Caco-2 (cell line): ENCODE data around the gene SNX25. TPM values are rescaled to one million over a fixed set of nuclear protein-coding genes. Genes with fewer than 3 reads are reported as not detected.

Experiments used
- BruUV-seq: library from RNA; stranded (reverse); fragments of 400-500 nt; replicated peaks from 2 replicates; lab custom pipeline; 2021; lab: Mats Ljungman, UMichigan
- CTCF ChIA-PET: fragments of 300-600 bp; sonication (Branson Sonifier 250); formaldehyde crosslinking; loops from one replicate; lab custom pipeline; 2022; ENCODE audit warnings: antibody characterized with exemption; lab: Charles Lee
- POLR2A ChIA-PET: fragments of 300-600 bp; sonication (Branson Sonifier 250); formaldehyde crosslinking; loops from one replicate; lab custom pipeline; 2022; ENCODE audit warnings: antibody characterized with exemption; lab: Charles Lee
- DNase-seq, 2 experiments: peaks; one replicate each; pipeline versions ENCODE4 v3.0.0 to v3.0.0-alpha.2; 2020 to 2022
- H3K27me3 ChIP-seq: replicated peaks from 2 replicates; pipeline ENCODE4 v1.6.0; 2011; ENCODE audit warnings: low read length; ENCODE audit not compliant: control insufficient read depth, insufficient read depth
- H3K36me3 ChIP-seq: 2 replicates; pipeline ENCODE4 v1.5.1; 2011; ENCODE audit warnings: low read length; ENCODE audit not compliant: control insufficient read depth, insufficient read depth
- H3K4me1 ChIP-seq: fragments of 250-450 bp; sonication (Bioruptor Pico); 2 replicates; pipeline ENCODE4 v1.5.1; 2020; ENCODE audit warnings: mild to moderate bottlenecking
- H3K4me3 ChIP-seq: 2 replicates; pipeline ENCODE4 v1.5.1; 2011; ENCODE audit warnings: low read depth, mild to moderate bottlenecking, control low read depth, low read length
- H3K9me3 ChIP-seq: fragments of 250-450 bp; sonication (Bioruptor Pico); 2 replicates; pipeline ENCODE4 v1.5.1; 2020; ENCODE audit warnings: mild to moderate bottlenecking, moderate library complexity
- H3K27ac Mint-ChIP-seq: one replicate; pipeline ENCODE4 v1.8.0; 2022; ENCODE audit warnings: mixed read lengths; ENCODE audit not compliant: unreplicated experiment
- H3K27me3 Mint-ChIP-seq: one replicate; pipeline ENCODE4 v1.8.0; 2022; ENCODE audit warnings: mixed read lengths; ENCODE audit not compliant: insufficient read depth, unreplicated experiment
- H3K36me3 Mint-ChIP-seq: one replicate; pipeline ENCODE4 v1.8.0; 2022; ENCODE audit warnings: mild to moderate bottlenecking, mixed read lengths; ENCODE audit not compliant: insufficient read depth, unreplicated experiment
- H3K4me1 Mint-ChIP-seq: one replicate; pipeline ENCODE4 v1.8.0; 2022; ENCODE audit warnings: low read depth, mixed read lengths; ENCODE audit not compliant: unreplicated experiment
- H3K4me3 Mint-ChIP-seq: one replicate; pipeline ENCODE4 v1.8.0; 2022; ENCODE audit warnings: mild to moderate bottlenecking, moderate library complexity, mixed read lengths; ENCODE audit not compliant: unreplicated experiment
- H3K9me3 Mint-ChIP-seq: one replicate; pipeline ENCODE4 v1.8.0; 2022; ENCODE audit warnings: mixed read lengths; ENCODE audit not compliant: unreplicated experiment
- CTCF ChIP-seq, 2 experiments: fragments of 200-600 bp in 1 of 2; IDR thresholded peaks; 1 replicate in 1 of 2; 2 replicates in 1 of 2; pipeline versions ENCODE4 v1.5.1 to v1.8.0; 2011 to 2022; ENCODE audit warnings: antibody characterized with exemption in 1 of 2, control low read depth in 1 of 2, inconsistent platforms in 1 of 2, low read depth in 1 of 2, low read length in 1 of 2, mild to moderate bottlenecking in 1 of 2, moderate library complexity in 1 of 2; ENCODE audit not compliant: insufficient read depth in 1 of 2, severe bottlenecking in 1 of 2, unreplicated experiment in 1 of 2
- intact Hi-C: fragments of 100-400 bp; cut with micrococcal nuclease; formaldehyde crosslinking; loops from one replicate; pipeline ENCODE4 v1.10.0; 2022; ENCODE audit not compliant: unreplicated experiment
- total RNA-seq: library from RNA; stranded (reverse); gene quantifications from 2 replicates; pipeline ENCODE4 v1.2.3, GENCODE V29; 2022

Gene SNX25
- total RNA-seq, 1 experiment from 2014 or later = 9.3 TPM

GRCh38 chr4:185221912-185222311 is 12.5 kb downstream of the SNX25 start:
- Mint-ChIP-seq H3K27ac (no peak overlapping the region), H3K27me3 (no peaks in the 10 kb centered on the region), H3K4me1 (no peaks in the 10 kb centered on the region), H3K9me3 (no peaks in the 10 kb centered on the region), H3K4me3 (no peak overlapping the region), H3K36me3 (no peaks in the 10 kb centered on the region)
- BruUV-seq = no TSS peak
- Histone ChIP-seq H3K36me3 (no peaks in the 10 kb centered on the region), H3K27me3 (no peaks in the 10 kb centered on the region), H3K9me3 (no peaks in the 10 kb centered on the region), H3K4me1 (no peaks in the 10 kb centered on the region), H3K4me3 (no peak overlapping the region)
- POLR2A ChIA-PET = no interaction called here
- CTCF ChIA-PET = no interaction called here
- no peak for DNase-seq
- intact Hi-C loops = no loop called here
- TF ChIP-seq CTCF (IDR thresholded peaks at IDR 0.05; ENCODE audit: insufficient read depth in 1 of 2, low read depth in 1 of 2, low read length in 1 of 2, severe bottlenecking in 1 of 2, unreplicated experiment in 1 of 2) = no peak

GRCh38 chr4:185222598-185222997 is 13.2 kb downstream of the SNX25 start:
- TF ChIP-seq CTCF (IDR thresholded peaks at IDR 0.05; ENCODE audit: insufficient read depth in 1 of 2, low read depth in 1 of 2, low read length in 1 of 2, severe bottlenecking in 1 of 2, unreplicated experiment in 1 of 2) = no peak
- Histone ChIP-seq H3K27me3 (no peaks in the 10 kb centered on the region), H3K4me1 (no peaks in the 10 kb centered on the region), H3K4me3 (no peak overlapping the region), H3K36me3 (no peaks in the 10 kb centered on the region), H3K9me3 (no peaks in the 10 kb centered on the region)
- CTCF ChIA-PET = no interaction called here
- intact Hi-C loops = no loop called here
- no peak overlapping the region for H3K4me3 Mint-ChIP-seq
- no peaks in the 10 kb centered on the region for H3K36me3 Mint-ChIP-seq
- POLR2A ChIA-PET = no interaction called here
- no peak overlapping the region for H3K27ac Mint-ChIP-seq
- no peak for DNase-seq
- H3K27me3 Mint-ChIP-seq = no peaks in the 10 kb centered on the region
- BruUV-seq = no TSS peak
- H3K4me1 Mint-ChIP-seq = no peaks in the 10 kb centered on the region
- H3K9me3 Mint-ChIP-seq = no peaks in the 10 kb centered on the region

GRCh38 chr4:185224597-185224996 is 15.2 kb downstream of the SNX25 start:
- intact Hi-C loops = no loop called here
- Mint-ChIP-seq H3K9me3 (no peaks in the 10 kb centered on the region), H3K4me3 (no peak overlapping the region), H3K36me3 (no peaks in the 10 kb centered on the region), H3K27ac (no peak overlapping the region), H3K27me3 (no peaks in the 10 kb centered on the region), H3K4me1 (no peaks in the 10 kb centered on the region)
- Histone ChIP-seq H3K9me3 (no peaks in the 10 kb centered on the region), H3K4me3 (no peak overlapping the region), H3K27me3 (no peaks in the 10 kb centered on the region), H3K36me3 (no peaks in the 10 kb centered on the region), H3K4me1 (no peaks in the 10 kb centered on the region)
- no TSS peak for BruUV-seq
- ChIA-PET CTCF (no interaction called here), POLR2A (no interaction called here)
- TF ChIP-seq CTCF (IDR thresholded peaks at IDR 0.05; ENCODE audit: insufficient read depth in 1 of 2, low read depth in 1 of 2, low read length in 1 of 2, severe bottlenecking in 1 of 2, unreplicated experiment in 1 of 2) = no peak
- DNase-seq = no peak
